ENCODE measurements around the gene DHRS7B.

- TF ChIP-seq CTCF (IDR thresholded peaks at IDR 0.05 in 8 of 11, conservative IDR thresholded peaks at IDR 0.05 in 3 of 11) (no peak), POLR2AphosphoS5 (IDR thresholded peaks at IDR 0.05) (no peak)
Measured at GRCh38 chr17:21213638-21214014, 86.9 kb downstream of the DHRS7B start.

All from spleen (tissue), 7 donors.